ENCODE measurements around the gene PGF.

DNA sequence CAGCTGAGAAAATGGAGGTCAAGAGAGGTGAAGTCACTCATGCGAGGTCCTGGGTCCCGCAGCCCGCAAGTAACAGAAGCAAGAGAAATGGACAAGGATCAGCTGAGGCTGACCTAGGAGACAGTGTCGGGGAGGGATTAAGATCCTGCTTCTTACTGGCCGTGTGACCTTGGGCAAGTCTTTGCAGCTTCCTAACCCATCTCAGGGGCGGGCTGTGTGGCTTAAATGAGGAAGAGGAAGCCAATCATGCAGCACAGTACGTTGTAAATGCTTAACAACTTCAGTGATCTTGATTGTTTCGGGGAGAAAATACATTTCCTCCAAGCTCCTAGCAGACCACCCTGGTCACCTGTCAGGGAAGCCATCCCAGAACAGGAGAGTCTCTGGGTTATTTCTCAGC lies 7.1 kb upstream of the PGF start:
- TF ChIP-seq, protein P1, sequence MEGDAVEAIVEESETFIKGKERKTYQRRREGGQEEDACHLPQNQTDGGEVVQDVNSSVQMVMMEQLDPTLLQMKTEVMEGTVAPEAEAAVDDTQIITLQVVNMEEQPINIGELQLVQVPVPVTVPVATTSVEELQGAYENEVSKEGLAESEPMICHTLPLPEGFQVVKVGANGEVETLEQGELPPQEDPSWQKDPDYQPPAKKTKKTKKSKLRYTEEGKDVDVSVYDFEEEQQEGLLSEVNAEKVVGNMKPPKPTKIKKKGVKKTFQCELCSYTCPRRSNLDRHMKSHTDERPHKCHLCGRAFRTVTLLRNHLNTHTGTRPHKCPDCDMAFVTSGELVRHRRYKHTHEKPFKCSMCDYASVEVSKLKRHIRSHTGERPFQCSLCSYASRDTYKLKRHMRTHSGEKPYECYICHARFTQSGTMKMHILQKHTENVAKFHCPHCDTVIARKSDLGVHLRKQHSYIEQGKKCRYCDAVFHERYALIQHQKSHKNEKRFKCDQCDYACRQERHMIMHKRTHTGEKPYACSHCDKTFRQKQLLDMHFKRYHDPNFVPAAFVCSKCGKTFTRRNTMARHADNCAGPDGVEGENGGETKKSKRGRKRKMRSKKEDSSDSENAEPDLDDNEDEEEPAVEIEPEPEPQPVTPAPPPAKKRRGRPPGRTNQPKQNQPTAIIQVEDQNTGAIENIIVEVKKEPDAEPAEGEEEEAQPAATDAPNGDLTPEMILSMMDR (IDR thresholded peaks at IDR 0.05): no peak
- no peak for TF ChIP-seq POLR2A (IDR thresholded peaks at IDR 0.05)

All from esophagus squamous epithelium (tissue), 4 donors.